Nephron (organoid): ENCODE results near the gene MICALL1.
"Not testable (repeated sequence)": the region's sequence is repeated elsewhere in the genome, so short reads cannot be mapped to it uniquely, and the experiment has no call there.

ENCODE experiments used
- H3K27ac Mint-ChIP-seq, 3 experiments: 2 replicates each; pipeline ENCODE4 v1.8.0; 2020; ENCODE audit warnings: mixed read lengths in 3 of 3, mild to moderate bottlenecking in 2 of 3, moderate library complexity in 1 of 3
- H3K27me3 Mint-ChIP-seq: 2 replicates; pipeline ENCODE4 v1.8.0; 2021; ENCODE audit warnings: low read depth, mild to moderate bottlenecking, moderate library complexity, mixed read lengths
- H3K36me3 Mint-ChIP-seq: 2 replicates; pipeline ENCODE4 v1.8.0; 2020; ENCODE audit warnings: low read depth, mixed read lengths
- H3K4me1 Mint-ChIP-seq: 2 replicates; pipeline ENCODE4 v1.8.0; 2020; ENCODE audit warnings: mixed read lengths
- H3K4me3 Mint-ChIP-seq, 3 experiments: 2 replicates each; pipeline ENCODE4 v1.8.0; 2020; ENCODE audit warnings: mild to moderate bottlenecking in 3 of 3, mixed read lengths in 3 of 3, moderate library complexity in 2 of 3
- H3K9me3 Mint-ChIP-seq: 2 replicates; pipeline ENCODE4 v1.8.0; 2020; ENCODE audit warnings: mixed read lengths
- TF ChIP-seq, protein P1 (sequence below), 3 experiments: fragments of 200-600 bp; sonication (generic); IDR thresholded peaks; one replicate each; pipeline ENCODE4 v1.5.0; 2021; ENCODE audit warnings: antibody characterized with exemption in 3 of 3; ENCODE audit not compliant: unreplicated experiment in 3 of 3

MICALL1 gene

DNA sequence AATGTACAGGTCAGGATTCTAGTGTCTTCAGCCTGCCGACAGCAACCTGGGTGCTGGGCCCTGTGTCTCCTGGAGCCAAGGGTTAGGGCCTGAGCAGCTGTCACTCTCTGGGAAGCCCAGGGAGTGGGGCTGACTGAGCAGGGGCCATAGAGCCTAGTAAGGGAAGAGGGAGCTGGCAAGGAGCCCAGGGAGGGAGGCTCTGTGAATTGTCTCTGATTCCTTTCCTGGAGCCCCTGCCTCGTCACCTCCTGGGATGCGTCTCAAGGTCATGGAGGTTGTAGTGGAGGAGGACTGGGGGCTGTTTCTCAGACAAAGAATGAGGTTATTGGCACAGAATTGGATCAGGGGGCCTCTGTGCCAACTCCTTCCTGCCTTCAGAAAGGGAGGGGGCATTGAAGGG, 66.4 kb downstream of the MICALL1 start:
- peaks cover 35% of the 10 kb centered on the region for H3K4me1 Mint-ChIP-seq
- H3K27ac Mint-ChIP-seq: peak overlapping the region; percentile 35 to 64 (median 62)
- TF ChIP-seq, protein P1, sequence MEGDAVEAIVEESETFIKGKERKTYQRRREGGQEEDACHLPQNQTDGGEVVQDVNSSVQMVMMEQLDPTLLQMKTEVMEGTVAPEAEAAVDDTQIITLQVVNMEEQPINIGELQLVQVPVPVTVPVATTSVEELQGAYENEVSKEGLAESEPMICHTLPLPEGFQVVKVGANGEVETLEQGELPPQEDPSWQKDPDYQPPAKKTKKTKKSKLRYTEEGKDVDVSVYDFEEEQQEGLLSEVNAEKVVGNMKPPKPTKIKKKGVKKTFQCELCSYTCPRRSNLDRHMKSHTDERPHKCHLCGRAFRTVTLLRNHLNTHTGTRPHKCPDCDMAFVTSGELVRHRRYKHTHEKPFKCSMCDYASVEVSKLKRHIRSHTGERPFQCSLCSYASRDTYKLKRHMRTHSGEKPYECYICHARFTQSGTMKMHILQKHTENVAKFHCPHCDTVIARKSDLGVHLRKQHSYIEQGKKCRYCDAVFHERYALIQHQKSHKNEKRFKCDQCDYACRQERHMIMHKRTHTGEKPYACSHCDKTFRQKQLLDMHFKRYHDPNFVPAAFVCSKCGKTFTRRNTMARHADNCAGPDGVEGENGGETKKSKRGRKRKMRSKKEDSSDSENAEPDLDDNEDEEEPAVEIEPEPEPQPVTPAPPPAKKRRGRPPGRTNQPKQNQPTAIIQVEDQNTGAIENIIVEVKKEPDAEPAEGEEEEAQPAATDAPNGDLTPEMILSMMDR (IDR thresholded peaks at IDR 0.05; ENCODE audit: unreplicated experiment in 3 of 3): no peak
- peak overlapping the region in 1 of 3 experiments; percentile 9 for H3K4me3 Mint-ChIP-seq
- peaks cover 23% of the 10 kb centered on the region for H3K36me3 Mint-ChIP-seq
- H3K9me3 Mint-ChIP-seq: no peaks in the 10 kb centered on the region
- no peaks in the 10 kb centered on the region for H3K27me3 Mint-ChIP-seq

GRCh38 chr22:37973271-37974170, 67.4 kb downstream of the MICALL1 start:
- Mint-ChIP-seq H3K4me1 (peaks cover 32% of the 10 kb centered on the region), H3K36me3 (peaks cover 16% of the 10 kb centered on the region), H3K4me3 (no peak overlapping the region), H3K9me3 (no peaks in the 10 kb centered on the region), H3K27me3 (no peaks in the 10 kb centered on the region), H3K27ac (no peak overlapping the region)
- TF ChIP-seq, protein P1 (IDR thresholded peaks at IDR 0.05; ENCODE audit: unreplicated experiment in 3 of 3): no peak

DNA sequence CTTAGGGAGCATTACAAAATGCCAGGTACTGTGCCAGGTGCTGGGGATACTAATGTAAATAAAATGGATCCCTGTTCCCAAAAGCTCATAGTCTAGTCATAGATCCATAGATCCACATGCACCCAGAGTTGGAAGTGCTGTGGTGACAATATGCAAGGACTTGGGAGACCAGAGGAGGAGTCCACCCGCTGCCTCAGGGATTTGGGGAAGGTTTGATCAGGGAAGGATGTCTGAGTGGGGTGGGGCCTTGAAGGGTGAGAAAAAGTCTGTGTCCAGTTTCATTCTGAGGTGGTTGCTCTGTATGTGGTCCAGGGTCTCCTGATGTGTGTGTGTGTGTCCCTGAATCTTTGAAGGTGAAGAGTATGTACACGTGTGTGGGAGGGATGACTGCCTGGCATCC, 69.1 kb downstream of the MICALL1 start:
- TF ChIP-seq, protein P1 (IDR thresholded peaks at IDR 0.05; ENCODE audit: unreplicated experiment in 3 of 3): no peak
- H3K36me3 Mint-ChIP-seq: peaks cover 5% of the 10 kb centered on the region
- no peak overlapping the region for H3K4me3 Mint-ChIP-seq
- H3K4me1 Mint-ChIP-seq: peaks cover 32% of the 10 kb centered on the region
- no peaks in the 10 kb centered on the region for H3K9me3 Mint-ChIP-seq
- no peaks in the 10 kb centered on the region for H3K27me3 Mint-ChIP-seq
- peak overlapping the region in 2 of 3 experiments; percentile 37 to 80 for H3K27ac Mint-ChIP-seq

DNA sequence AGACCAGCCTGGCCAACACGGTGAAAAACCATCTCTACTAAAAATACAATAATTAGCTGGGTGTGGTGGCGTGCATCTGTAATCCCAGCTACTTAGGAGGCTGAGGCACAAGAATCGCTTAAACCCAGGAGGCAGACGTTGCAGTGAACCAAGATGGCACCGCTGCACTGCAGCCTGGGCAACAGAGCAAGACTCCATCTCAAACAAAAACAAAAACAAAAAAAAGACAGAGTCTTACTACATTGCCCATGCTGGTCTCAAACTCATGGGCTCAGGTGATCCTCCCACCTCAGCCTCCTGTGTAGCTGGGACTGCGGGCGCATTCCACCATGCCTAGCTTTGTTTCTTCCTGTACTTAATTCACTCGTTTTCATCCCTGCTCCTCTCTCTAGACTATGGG, 69.9 kb downstream of the MICALL1 start:
- peaks cover 31% of the 10 kb centered on the region for H3K4me1 Mint-ChIP-seq
- not testable (repeated sequence) for H3K27ac Mint-ChIP-seq, H3K36me3 Mint-ChIP-seq, H3K9me3 Mint-ChIP-seq, H3K27me3 Mint-ChIP-seq, H3K4me3 Mint-ChIP-seq

- Mint-ChIP-seq H3K4me3 (no peak overlapping the region), H3K27me3 (peaks cover 14% of the 10 kb centered on the region), H3K36me3 (peaks cover 5% of the 10 kb centered on the region), H3K4me1 (peaks cover 26% of the 10 kb centered on the region), H3K27ac (no peak overlapping the region), H3K9me3 (no peaks in the 10 kb centered on the region)
- TF ChIP-seq, protein P1 (IDR thresholded peaks at IDR 0.05; ENCODE audit: unreplicated experiment in 3 of 3): no peak
Measured at GRCh38 chr22:37976547-37976946, 70.5 kb downstream of the MICALL1 start.

DNA sequence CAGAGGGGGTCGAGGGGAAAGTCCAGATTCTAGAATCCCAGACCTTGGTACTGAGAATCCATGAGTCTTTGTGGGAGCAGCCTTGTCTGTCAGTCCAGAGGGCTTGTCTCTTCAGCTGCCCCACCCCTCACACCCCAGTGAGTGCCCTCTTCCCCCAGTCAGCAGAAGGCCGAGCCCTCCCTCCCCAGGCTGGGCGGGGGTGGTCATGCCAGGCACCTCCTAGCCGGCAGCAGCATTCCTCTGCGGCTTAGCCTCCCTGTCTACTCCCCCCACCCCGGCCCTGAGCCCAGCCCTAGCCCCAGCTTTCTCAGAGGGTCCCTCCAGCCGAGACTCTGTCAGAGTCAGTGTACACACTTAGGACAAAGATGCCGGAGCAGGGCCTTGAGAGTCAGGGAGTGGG, 73.7 kb downstream of the MICALL1 start:
- Mint-ChIP-seq H3K27me3 (peaks cover 39% of the 10 kb centered on the region), H3K4me3 (no peak overlapping the region), H3K9me3 (no peaks in the 10 kb centered on the region), H3K4me1 (peaks cover 13% of the 10 kb centered on the region), H3K36me3 (peaks cover 3% of the 10 kb centered on the region), H3K27ac (no peak overlapping the region)
- TF ChIP-seq, protein P1 (IDR thresholded peaks at IDR 0.05; ENCODE audit: unreplicated experiment in 3 of 3): no peak
